HG03457 (cell line): ENCODE data around the gene CCL5.
"Not testable (repeated sequence)": the region's sequence is repeated elsewhere in the genome, so short reads cannot be mapped to it uniquely, and the experiment has no call there.

ENCODE experiments used
- ATAC-seq: cut with Tn5 transposase; IDR thresholded peaks from one replicate; pipeline ENCODE4 v1.9.1; 2021; ENCODE audit warnings: moderate number of reproducible peaks; ENCODE audit not compliant: unreplicated experiment

Gene CCL5

GRCh38 chr17:35898283-35899070, 18.3 kb upstream of the CCL5 start:
- no peak for ATAC-seq

- ATAC-seq: not testable (repeated sequence)
Observed at GRCh38 chr17:35897772-35898171, 17.6 kb upstream of the CCL5 start.

DNA sequence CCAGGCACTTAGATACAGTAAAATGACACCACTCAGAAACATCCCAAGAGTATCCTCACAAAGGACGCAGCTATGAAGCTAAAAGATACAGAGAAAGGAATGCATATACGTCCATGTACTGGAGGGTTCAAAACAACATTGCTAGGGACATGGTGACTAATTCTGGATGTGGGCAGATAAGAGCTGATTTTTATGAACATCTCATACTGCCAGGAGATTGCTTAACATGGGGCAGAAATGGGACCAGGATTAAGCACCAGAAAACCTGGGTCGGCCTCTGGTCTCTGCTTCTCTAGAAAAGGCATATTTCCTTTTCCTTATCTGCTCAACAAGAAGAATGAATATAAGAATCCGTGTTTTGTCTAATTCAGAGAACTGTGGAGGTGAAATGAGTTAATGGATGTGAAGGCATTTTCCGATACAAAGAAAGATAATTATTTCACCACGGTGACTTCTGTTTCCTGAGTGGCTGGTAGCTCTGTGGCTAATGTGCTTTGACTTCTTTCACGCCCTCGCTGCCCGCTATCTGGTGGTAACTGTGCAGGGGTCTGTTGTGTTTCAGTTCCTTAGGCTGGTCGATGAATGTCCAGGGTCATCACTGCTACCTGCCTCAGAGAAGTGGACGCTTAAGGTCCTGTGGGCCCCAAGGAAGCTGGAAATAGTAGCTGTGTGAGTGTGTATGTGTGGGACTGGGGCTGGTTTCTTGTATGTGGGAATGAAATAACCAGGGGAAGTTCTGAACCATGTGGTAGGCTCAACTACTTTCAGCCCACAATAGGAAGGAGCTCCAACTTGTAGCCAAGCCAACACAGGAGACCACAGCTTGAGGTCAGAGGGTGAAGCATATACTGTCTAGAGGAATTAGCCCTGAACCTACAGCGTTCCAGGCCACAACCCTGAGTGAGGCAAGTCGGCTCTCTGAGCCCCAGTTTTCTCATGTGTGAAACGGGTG, 15.8 kb upstream of the CCL5 start:
- ATAC-seq: no peak

GRCh38 chr17:35894206-35894605, 14.0 kb upstream of the CCL5 start:
- no peak for ATAC-seq

DNA sequence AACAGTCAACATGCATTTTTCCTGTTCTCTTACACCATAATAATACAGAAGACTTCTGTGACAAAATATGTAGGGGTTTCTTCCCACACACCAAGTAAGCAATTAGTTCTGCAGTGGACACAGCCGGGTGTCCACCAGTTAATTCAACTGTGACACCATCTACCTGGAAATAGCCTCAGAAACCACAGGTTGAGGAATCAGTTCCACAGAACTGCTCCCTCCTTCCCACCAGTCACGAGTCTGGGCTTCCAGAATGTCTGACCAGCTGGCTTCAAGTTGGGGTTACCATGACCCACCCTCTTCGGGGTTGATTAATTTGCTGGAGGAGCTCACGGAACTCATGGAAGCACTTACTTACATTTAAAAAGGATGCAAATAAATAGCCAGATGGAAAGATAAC, 13.6 kb upstream of the CCL5 start:
- no peak for ATAC-seq

GRCh38 chr17:35892091-35893035, 12.2 kb upstream of the CCL5 start:
- no peak for ATAC-seq

DNA sequence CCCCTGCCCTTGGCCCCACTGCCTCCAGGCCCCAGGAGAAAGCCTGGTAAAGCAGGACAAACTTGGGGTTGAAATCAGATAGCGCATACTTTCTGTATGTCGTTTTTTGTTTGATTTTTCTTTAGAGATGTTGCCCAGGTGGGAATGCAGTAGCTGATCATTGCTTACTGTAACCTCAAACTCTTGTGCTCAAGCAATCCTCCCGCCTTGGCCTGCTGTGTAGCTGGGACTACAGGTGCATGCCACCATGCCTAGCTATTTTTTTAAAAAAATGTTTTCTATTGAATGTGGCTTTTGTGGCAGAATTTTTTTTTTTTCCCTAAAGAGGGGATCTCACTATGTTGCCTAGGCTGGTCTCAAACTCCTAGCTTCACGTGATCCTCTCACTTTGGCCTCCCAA, 11.1 kb upstream of the CCL5 start:
- no peak for ATAC-seq

GRCh38 chr17:35890774-35891155, 10.6 kb upstream of the CCL5 start:
- no peak for ATAC-seq

DNA sequence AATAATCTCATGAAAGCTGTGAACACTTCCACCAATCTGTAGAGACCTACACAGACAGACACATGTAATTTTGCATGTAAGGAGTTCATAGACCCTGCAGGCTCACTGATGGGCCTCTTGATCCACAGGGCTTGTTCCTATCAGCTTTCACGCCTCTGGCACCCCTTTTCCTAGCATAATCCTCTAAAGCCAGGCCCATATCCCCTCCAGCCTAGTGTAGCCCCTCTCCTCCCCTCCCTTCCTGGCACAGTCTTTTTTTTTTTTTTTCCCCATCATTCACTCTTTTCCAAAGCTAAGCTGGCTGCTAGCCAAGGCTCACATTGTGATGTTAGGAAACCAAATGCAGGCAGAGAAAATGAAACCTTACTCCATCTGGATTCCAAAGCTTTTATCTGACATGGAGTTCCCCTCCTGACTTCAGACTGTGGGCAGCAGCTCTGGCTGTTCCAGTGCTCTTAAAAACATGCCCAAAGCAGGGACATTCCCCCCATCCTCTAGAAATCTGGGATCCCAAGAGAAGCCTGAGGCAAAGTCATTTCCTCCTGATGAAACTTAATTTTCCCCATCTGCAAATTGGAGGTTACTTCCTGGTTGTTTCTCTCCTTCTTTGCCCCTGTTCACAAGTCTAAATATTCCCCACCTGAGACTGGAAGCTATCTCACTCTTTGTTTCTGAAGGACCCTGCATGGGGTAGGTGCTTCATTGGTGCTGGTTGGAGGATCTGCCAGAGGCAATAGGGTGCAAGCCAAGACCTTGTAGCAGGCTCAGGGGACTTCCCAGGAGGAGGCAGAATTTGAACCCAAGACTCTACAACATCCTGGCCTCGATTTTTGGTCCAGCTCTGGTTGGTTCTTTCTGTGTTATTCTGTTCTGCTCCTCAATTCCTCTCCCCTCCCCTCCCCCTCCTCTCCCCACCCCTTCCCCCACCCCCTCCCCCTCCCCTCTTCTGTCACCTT, 9.9 kb upstream of the CCL5 start:
- no peak for ATAC-seq

GRCh38 chr17:35889241-35889640, 9.1 kb upstream of the CCL5 start:
- no peak for ATAC-seq

DNA sequence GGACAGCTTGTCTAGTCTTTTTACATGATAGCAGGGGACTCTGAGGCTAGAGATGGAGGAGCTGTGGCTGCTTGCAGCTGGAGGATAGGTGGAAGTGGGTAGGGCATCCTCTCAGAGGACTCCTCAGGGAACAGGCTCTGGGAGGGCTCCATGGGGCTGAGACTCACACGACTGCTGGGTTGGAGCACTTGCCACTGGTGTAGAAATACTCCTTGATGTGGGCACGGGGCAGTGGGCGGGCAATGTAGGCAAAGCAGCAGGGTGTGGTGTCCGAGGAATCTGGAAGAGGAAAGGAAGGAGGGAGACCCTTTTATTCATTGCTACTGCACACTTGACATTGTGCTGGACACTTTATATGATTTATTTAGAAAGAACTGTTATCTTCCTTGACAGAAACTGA, 1.8 kb downstream of the CCL5 start:
- no peak for ATAC-seq

GRCh38 chr17:35877345-35878029, 2.7 kb downstream of the CCL5 start:
- no peak for ATAC-seq

GRCh38 chr17:35876534-35876933, 3.6 kb downstream of the CCL5 start:
- no peak for ATAC-seq

- ATAC-seq: no peak
Observed at GRCh38 chr17:35875800-35876139, 4.4 kb downstream of the CCL5 start.

- ATAC-seq: no peak
Observed at GRCh38 chr17:35875072-35875799, 4.9 kb downstream of the CCL5 start.

- ATAC-seq: no peak
Observed at GRCh38 chr17:35872196-35872980, 7.8 kb downstream of the CCL5 start.

DNA sequence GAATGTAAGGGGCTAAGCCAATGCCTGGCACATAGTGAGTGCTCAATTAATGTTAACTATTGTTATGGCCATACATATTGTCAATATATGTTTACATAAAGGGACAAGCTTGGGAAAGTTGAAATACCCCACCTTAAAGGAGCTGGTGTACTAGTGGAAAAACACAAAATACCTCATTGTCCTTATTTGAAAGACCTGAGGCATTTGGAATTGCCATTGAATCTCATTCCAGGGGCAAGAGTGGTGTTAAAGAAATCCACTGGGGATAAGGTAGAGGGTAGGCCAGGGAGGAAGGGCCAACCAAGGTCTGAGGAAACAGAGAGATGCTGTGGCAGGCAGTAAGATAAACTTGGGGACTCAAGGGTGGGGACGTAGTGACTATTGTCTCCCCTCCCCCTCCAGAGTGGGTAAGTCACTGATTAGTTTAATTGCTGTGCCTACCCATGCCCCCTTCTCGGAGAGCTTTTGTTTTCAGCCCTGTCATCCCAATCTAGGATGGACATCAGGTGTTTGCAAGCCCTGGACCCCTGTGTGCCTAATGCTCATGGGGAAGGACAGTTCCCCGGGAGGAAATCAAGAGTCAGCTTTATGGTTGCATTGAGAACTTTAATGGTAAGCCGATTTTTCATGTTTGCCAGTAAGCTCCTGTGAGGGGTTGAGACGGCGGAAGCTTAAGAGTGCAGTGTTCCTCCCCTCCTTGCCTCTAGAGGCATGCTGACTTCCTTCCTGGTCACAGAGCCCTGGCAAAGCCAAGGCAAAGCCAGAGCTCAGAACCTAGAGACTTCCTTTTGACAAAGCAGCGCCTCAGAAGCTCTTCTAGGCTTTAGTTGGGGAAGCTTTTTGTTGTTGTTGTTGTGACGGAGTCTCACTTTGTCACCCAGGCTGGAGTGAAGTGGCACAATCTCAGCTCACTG, 9.0 kb downstream of the CCL5 start:
- ATAC-seq: no peak
